ENCODE results near the gene ZNF385B.

The ZNF385B gene

GRCh38 chr2:179671043-179671981 is 190.1 kb downstream of the ZNF385B start:
- Histone ChIP-seq H4K20me1 (ENCODE audit: low read depth, low read length) (no peaks in the 10 kb centered on the region; the same call in 1 of the 2 replicates), H3K4me3 (ENCODE audit: insufficient read depth, low read length, poor library complexity, severe bottlenecking) (no peak overlapping the region), H3K9me3 (ENCODE audit: insufficient read depth, low read length) (no peaks in the 10 kb centered on the region), H3K9me2 (replicated peaks; ENCODE audit: insufficient read depth, low read length) (no peaks in the 10 kb centered on the region), H3K4me2 (ENCODE audit: low read depth, low read length, poor library complexity, severe bottlenecking) (no peak overlapping the region), H3K27ac (ENCODE audit: low read depth, low read length) (no peak overlapping the region), H3K9ac (ENCODE audit: low read length) (no peak overlapping the region), H3K79me2 (ENCODE audit: insufficient read depth, low read length) (no peaks in the 10 kb centered on the region), H3F3A (ENCODE audit: insufficient read depth) (no peaks in the 10 kb centered on the region), H2AFZ (ENCODE audit: low read depth, low read length, severe bottlenecking) (no peak overlapping the region), H3K27me3 (ENCODE audit: low read length) (no peaks in the 10 kb centered on the region), H3K36me3 (ENCODE audit: low read length) (0 out of 2 replicates have a peak, but pooled peaks cover 3% of the 10 kb centered on the region)
- TF ChIP-seq CTCF (IDR thresholded peaks at IDR 0.05; ENCODE audit: insufficient read depth, low read length, poor library complexity, severe bottlenecking) (no peak), EZH2phosphoT487 (conservative IDR thresholded peaks at IDR 0.05; ENCODE audit: low read length) (no peak)

GRCh38 chr2:179669196-179669595 is 192.2 kb downstream of the ZNF385B start:
- no peaks in the 10 kb centered on the region for H3K9me3 ChIP-seq (ENCODE audit: insufficient read depth, low read length)
- H4K20me1 ChIP-seq (ENCODE audit: low read depth, low read length) = no peaks in the 10 kb centered on the region; the same call in 1 of the 2 replicates
- no peaks in the 10 kb centered on the region for H3K9me2 ChIP-seq (replicated peaks; ENCODE audit: insufficient read depth, low read length)
- H3K79me2 ChIP-seq (ENCODE audit: insufficient read depth, low read length) = no peaks in the 10 kb centered on the region
- no peaks in the 10 kb centered on the region for H3K27me3 ChIP-seq (ENCODE audit: low read length)
- TF ChIP-seq CTCF (IDR thresholded peaks at IDR 0.05; ENCODE audit: insufficient read depth, low read length, poor library complexity, severe bottlenecking) (no peak), EZH2phosphoT487 (conservative IDR thresholded peaks at IDR 0.05; ENCODE audit: low read length) (no peak)
- H3K4me2 ChIP-seq (ENCODE audit: low read depth, low read length, poor library complexity, severe bottlenecking) = no peak overlapping the region
- no peaks in the 10 kb centered on the region for H3F3A ChIP-seq (ENCODE audit: insufficient read depth)
- H3K36me3 ChIP-seq (ENCODE audit: low read length) = 0 out of 2 replicates have a peak, but pooled peaks cover 3% of the 10 kb centered on the region
- no peak overlapping the region for H3K9ac ChIP-seq (ENCODE audit: low read length)
- H3K4me3 ChIP-seq (ENCODE audit: insufficient read depth, low read length, poor library complexity, severe bottlenecking) = no peak overlapping the region
- H2AFZ ChIP-seq (ENCODE audit: low read depth, low read length, severe bottlenecking) = no peak overlapping the region
- H3K27ac ChIP-seq (ENCODE audit: low read depth, low read length) = no peak overlapping the region

GRCh38 chr2:179664972-179665812 is 196.2 kb downstream of the ZNF385B start:
- 0 out of 2 replicates have a peak, but pooled peaks cover 3% of the 10 kb centered on the region for H3K36me3 ChIP-seq (ENCODE audit: low read length)
- H3K9me2 ChIP-seq (replicated peaks; ENCODE audit: insufficient read depth, low read length) = no peaks in the 10 kb centered on the region
- H3K27me3 ChIP-seq (ENCODE audit: low read length) = no peaks in the 10 kb centered on the region
- H3F3A ChIP-seq (ENCODE audit: insufficient read depth) = no peaks in the 10 kb centered on the region
- H4K20me1 ChIP-seq (ENCODE audit: low read depth, low read length) = no peaks in the 10 kb centered on the region; the same call in 1 of the 2 replicates
- no peak overlapping the region for H3K9ac ChIP-seq (ENCODE audit: low read length)
- no peak overlapping the region for H3K4me3 ChIP-seq (ENCODE audit: insufficient read depth, low read length, poor library complexity, severe bottlenecking)
- H3K27ac ChIP-seq (ENCODE audit: low read depth, low read length) = no peak overlapping the region
- TF ChIP-seq CTCF (IDR thresholded peaks at IDR 0.05; ENCODE audit: insufficient read depth, low read length, poor library complexity, severe bottlenecking) (no peak), EZH2phosphoT487 (conservative IDR thresholded peaks at IDR 0.05; ENCODE audit: low read length) (no peak)
- no peaks in the 10 kb centered on the region for H3K9me3 ChIP-seq (ENCODE audit: insufficient read depth, low read length)
- H3K4me2 ChIP-seq (ENCODE audit: low read depth, low read length, poor library complexity, severe bottlenecking) = no peak overlapping the region
- H2AFZ ChIP-seq (ENCODE audit: low read depth, low read length, severe bottlenecking) = no peak overlapping the region
- no peaks in the 10 kb centered on the region for H3K79me2 ChIP-seq (ENCODE audit: insufficient read depth, low read length)
